ENCODE measurements around the gene HEPACAM.

The HEPACAM gene

GRCh38 chr11:124882339-124883071, 53.3 kb downstream of the HEPACAM start:
- FAIRE-seq: no peak

- FAIRE-seq: no peak
Measured at GRCh38 chr11:124880958-124881357, 54.9 kb downstream of the HEPACAM start.

GRCh38 chr11:124880290-124880611, 55.6 kb downstream of the HEPACAM start:
- FAIRE-seq: no peak

GRCh38 chr11:124879493-124880289, 56.2 kb downstream of the HEPACAM start:
- no peak for FAIRE-seq

GRCh38 chr11:124878759-124879492, 56.9 kb downstream of the HEPACAM start:
- no peak for FAIRE-seq

GRCh38 chr11:124877910-124878758, 57.7 kb downstream of the HEPACAM start:
- FAIRE-seq: no peak

GRCh38 chr11:124877631-124877909, 58.3 kb downstream of the HEPACAM start:
- no peak for FAIRE-seq

GRCh38 chr11:124876818-124877630, 58.8 kb downstream of the HEPACAM start:
- no peak for FAIRE-seq

GRCh38 chr11:124875943-124876817, 59.7 kb downstream of the HEPACAM start:
- peak; percentile 95 for FAIRE-seq

- FAIRE-seq: no peak
Measured at GRCh38 chr11:124875401-124875800, 60.4 kb downstream of the HEPACAM start.

- no peak for FAIRE-seq
Measured at GRCh38 chr11:124874571-124875255, 61.1 kb downstream of the HEPACAM start.

GRCh38 chr11:124873951-124874350, 61.9 kb downstream of the HEPACAM start:
- FAIRE-seq: no peak

GRCh38 chr11:124872741-124873140, 63.1 kb downstream of the HEPACAM start:
- no peak for FAIRE-seq

- FAIRE-seq: no peak
Measured at GRCh38 chr11:124872280-124872679, 63.6 kb downstream of the HEPACAM start.

- no peak for FAIRE-seq
Measured at GRCh38 chr11:124870430-124870829, 65.4 kb downstream of the HEPACAM start.

- FAIRE-seq: no peak
Measured at GRCh38 chr11:124869856-124870387, 65.9 kb downstream of the HEPACAM start.

- no peak for FAIRE-seq
Measured at GRCh38 chr11:124869331-124869730, 66.5 kb downstream of the HEPACAM start.

Data from A204.1 (cell line).